OCI-LY3 (cell line): ENCODE results near the gene CHCHD1.
A peak's percentile ranks its signal among the peaks of the same experiment; 100 is the strongest.

Experiments
- H2AFZ ChIP-seq: fragments of 200-600, 300-600 bp; shearing (Covaris generic); 2 replicates; pipeline ENCODE4 v1.6.0; 2014; ENCODE audit warnings: antibody characterized with exemption, low read depth, low read length
- H3K27ac ChIP-seq: fragments of 200-600, 300-600 bp; sonication (generic); 2 replicates; pipeline ENCODE4 v1.5.1; 2014; ENCODE audit warnings: mild to moderate bottlenecking, low read length, moderate library complexity, mixed read lengths
- H3K27me3 ChIP-seq: fragments of 200-600, 300-600 bp; sonication (generic); 2 replicates; pipeline ENCODE4 v1.6.1; 2014; ENCODE audit warnings: low read depth, low read length, mixed read lengths
- H3K36me3 ChIP-seq: fragments of 200-600, 300-600 bp; sonication (generic); replicated peaks from 2 replicates; pipeline ENCODE3; 2014; ENCODE audit warnings: low read depth, low read length, mixed read lengths
- H3K4me1 ChIP-seq: fragments of 300-600, 200-600 bp; sonication (generic); 2 replicates; pipeline ENCODE4 v1.6.1; 2014; ENCODE audit warnings: low read length, mixed read lengths
- H3K4me2 ChIP-seq: fragments of 200-600, 300-600 bp; sonication (generic); 2 replicates; pipeline ENCODE4 v1.6.1; 2014; ENCODE audit warnings: low read length, mixed read lengths
- H3K4me3 ChIP-seq: fragments of 300-600, 200-600 bp; sonication (generic); 2 replicates; pipeline ENCODE4 v1.5.1; 2014; ENCODE audit warnings: antibody characterized with exemption, mild to moderate bottlenecking, low read length, moderate library complexity
- H3K79me2 ChIP-seq: fragments of 300-600, 200-600 bp; shearing (Covaris generic); 2 replicates; pipeline ENCODE4 v1.6.1; 2014; ENCODE audit warnings: mild to moderate bottlenecking, low read length, mixed read lengths
- H3K9ac ChIP-seq: fragments of 300-600, 200-600 bp; shearing (Covaris generic); 2 replicates; pipeline ENCODE4 v1.6.0; 2014; ENCODE audit warnings: mild to moderate bottlenecking, low read length, moderate library complexity
- H3K9me3 ChIP-seq: fragments of 200-600, 300-600 bp; shearing (Covaris generic); 2 replicates; pipeline ENCODE4 v1.6.1; 2014; ENCODE audit warnings: low read length, mixed read lengths; ENCODE audit not compliant: insufficient read depth
- H4K20me1 ChIP-seq: fragments of 200-600, 300-600 bp; sonication (generic); 2 replicates; pipeline ENCODE4 v1.6.1; 2016; ENCODE audit warnings: low read length, mixed read lengths; ENCODE audit not compliant: insufficient read depth
- CTCF ChIP-seq: fragments of 200-600, 300-600 bp; sonication (generic); IDR thresholded peaks from 2 replicates; pipeline ENCODE4 v1.5.1; 2014; ENCODE audit warnings: antibody characterized with exemption, low read length, low read depth
- EZH2phosphoT487 ChIP-seq: fragments of 200-600 bp; shearing (Covaris generic); IDR thresholded peaks from 2 replicates; pipeline ENCODE4 v1.6.1; 2018; ENCODE audit warnings: antibody characterized with exemption, mixed run types, low read depth

The CHCHD1 gene

GRCh38 chr10:73750819-73751218, 31.0 kb upstream of the CHCHD1 start:
- TF ChIP-seq EZH2phosphoT487 (no peak), CTCF (no peak)
- no peaks in the 10 kb centered on the region for H3K4me1 ChIP-seq
- H3K9ac ChIP-seq = no peak overlapping the region
- no peak overlapping the region for H3K4me3 ChIP-seq
- H3K36me3 ChIP-seq = peaks cover 24% of the 10 kb centered on the region
- no peak overlapping the region for H2AFZ ChIP-seq
- H3K9me3 ChIP-seq = no peaks in the 10 kb centered on the region
- peaks cover 6% of the 10 kb centered on the region; the same call in 1 of the 2 replicates for H4K20me1 ChIP-seq
- no peak overlapping the region for H3K4me2 ChIP-seq
- no peak overlapping the region for H3K27ac ChIP-seq
- no peaks in the 10 kb centered on the region for H3K27me3 ChIP-seq
- peaks cover 30% of the 10 kb centered on the region for H3K79me2 ChIP-seq

GRCh38 chr10:73756183-73756582, 25.7 kb upstream of the CHCHD1 start:
- peaks cover 19% of the 10 kb centered on the region for H3K79me2 ChIP-seq
- H4K20me1 ChIP-seq = peaks cover 14% of the 10 kb centered on the region
- no peaks in the 10 kb centered on the region for H3K27me3 ChIP-seq
- peaks cover 24% of the 10 kb centered on the region for H3K4me1 ChIP-seq
- H3K27ac ChIP-seq = no peak overlapping the region
- H2AFZ ChIP-seq = no peak overlapping the region
- no peak for TF ChIP-seq EZH2phosphoT487
- no peak for TF ChIP-seq CTCF
- H3K4me2 ChIP-seq = no peak overlapping the region
- no peak overlapping the region for H3K4me3 ChIP-seq
- no peak overlapping the region for H3K9ac ChIP-seq
- no peaks in the 10 kb centered on the region for H3K9me3 ChIP-seq
- H3K36me3 ChIP-seq = peaks cover 29% of the 10 kb centered on the region

- no peak for TF ChIP-seq CTCF
- TF ChIP-seq EZH2phosphoT487 = no peak
- H3K4me3 ChIP-seq = no peak overlapping the region
- H3K4me1 ChIP-seq = peaks cover 44% of the 10 kb centered on the region
- H4K20me1 ChIP-seq = peaks cover 27% of the 10 kb centered on the region
- H3K4me2 ChIP-seq = peak overlapping the region; percentile 62
- peaks cover 30% of the 10 kb centered on the region for H3K36me3 ChIP-seq
- peak overlapping the region; percentile 71 for H3K27ac ChIP-seq
- H3K79me2 ChIP-seq = peaks cover 21% of the 10 kb centered on the region
- no peaks in the 10 kb centered on the region for H3K27me3 ChIP-seq
- H3K9me3 ChIP-seq = no peaks in the 10 kb centered on the region
- no peak overlapping the region for H2AFZ ChIP-seq
- H3K9ac ChIP-seq = no peak overlapping the region; the same call in 1 of the 2 replicates
Measured at GRCh38 chr10:73758704-73759511, 22.9 kb upstream of the CHCHD1 start.

GRCh38 chr10:73759512-73760115, 22.2 kb upstream of the CHCHD1 start:
- Histone ChIP-seq H3K79me2 (peaks cover 22% of the 10 kb centered on the region), H2AFZ (no peak overlapping the region), H3K9me3 (no peaks in the 10 kb centered on the region), H3K4me2 (peak overlapping the region; percentile 62), H3K27me3 (no peaks in the 10 kb centered on the region), H3K9ac (no peak overlapping the region; the same call in 1 of the 2 replicates), H4K20me1 (peaks cover 27% of the 10 kb centered on the region), H3K36me3 (peaks cover 34% of the 10 kb centered on the region), H3K27ac (peak overlapping the region; percentile 71), H3K4me3 (no peak overlapping the region), H3K4me1 (peaks cover 46% of the 10 kb centered on the region)
- TF ChIP-seq CTCF (no peak), EZH2phosphoT487 (no peak)
